ENCODE results near the gene CEP164. TPM values are rescaled to one million over a fixed set of nuclear protein-coding genes. Genes with fewer than 3 reads are reported as not detected.

CEP164 gene
- total RNA-seq, 3 donors from 2014 or later: 35.7 to 44.0 (median 36.5) TPM

Other genes with a start within 250 kb of the CEP164 start
- gene SIK3, start 229.4 kb upstream of the CEP164 start, total RNA-seq: 10 to 100 TPM; 28.7 to 48.8 (median 36.5) TPM
- gene PAFAH1B2, start 183.6 kb upstream of the CEP164 start, total RNA-seq: 10 to 100 TPM; 73.9 to 81.2 (median 80.0) TPM
- gene SIDT2, start 149.1 kb upstream of the CEP164 start, total RNA-seq: 10 to 100 TPM; 11.1 to 15.4 (median 12.9) TPM
- 1 to 10 TPM; 2.5 to 3.9 (median 3.2) TPM for gene TAGLN, start 128.5 kb upstream of the CEP164 start, total RNA-seq
- gene PCSK7, start 95.8 kb upstream of the CEP164 start, total RNA-seq: 100 to 1,000 TPM; 112 to 139 (median 123) TPM
- gene RNF214, start 95.2 kb upstream of the CEP164 start, total RNA-seq: 10 to 100 TPM; 16.2 to 17.9 (median 16.9) TPM
- 1 to 10 TPM; 3.1 to 3.3 (median 3.2) TPM for gene BACE1-AS, start 36.5 kb upstream of the CEP164 start, total RNA-seq
- 1 to 10 TPM in 1 of 3 donors, under 1 TPM in 2; 0.37 to 1.0 (median 0.48) TPM for gene BACE1, start 11.6 kb upstream of the CEP164 start, total RNA-seq

All from activated T-cell treated with anti-CD3 and anti-CD28 coated beads, Interleukin-2, amount 50 U/mL, for 4 hours (primary cell).